ENCODE data around the gene CLSTN2. TPM values are rescaled to one million over a fixed set of nuclear protein-coding genes. Genes with fewer than 3 reads are reported as not detected.

CLSTN2 gene
- total RNA-seq, 1 experiment from 2014 or later = not detected

GRCh38 chr3:140219291-140219690 lies 284.3 kb downstream of the CLSTN2 start:
- CTCF ChIA-PET = no interaction called here
- no peak overlapping the region for H3K27ac ChIP-seq

GRCh38 chr3:140219923-140220452 lies 285.0 kb downstream of the CLSTN2 start:
- Histone ChIP-seq H3K4me1 (replicated peaks; ENCODE audit: insufficient read depth) (peaks cover 22% of the 10 kb centered on the region), H3K4me2 (0 out of 2 replicates have a peak overlapping the region, but pooled peaks have one; percentile 35), H2AFZ (no peak overlapping the region), H3K9me2 (ENCODE audit: insufficient read depth) (no peaks in the 10 kb centered on the region), H3K27ac (no peak overlapping the region), H3K79me2 (ENCODE audit: low read depth) (no peaks in the 10 kb centered on the region), H4K20me1 (ENCODE audit: insufficient read depth) (no peaks in the 10 kb centered on the region), H3F3A (ENCODE audit: insufficient read depth, low read depth) (peaks cover 10% of the 10 kb centered on the region; the same call in 1 of the 2 replicates), H3K4me3 (no peak overlapping the region), H3K9me3 (ENCODE audit: insufficient read depth, low read depth) (no peaks in the 10 kb centered on the region), H3K36me3 (ENCODE audit: low read depth) (no peaks in the 10 kb centered on the region), H3K27me3 (ENCODE audit: insufficient read depth, low read depth) (no peaks in the 10 kb centered on the region)
- intact Hi-C loops (cut with micrococcal nuclease; ENCODE audit: unreplicated experiment) = loop anchor here (5.0 kb wide), 1 partner anchor 307 kb away; no protein-coding TSS in a partner anchor
- no peak for DNase-seq
- CTCF ChIA-PET = no interaction called here
- no peak for TF ChIP-seq EZH2 (IDR thresholded peaks at IDR 0.05; ENCODE audit: low read depth)
- TF ChIP-seq CTCF (conservative IDR thresholded peaks at IDR 0.05) = no peak
- BruUV-seq (replicated peaks) = no TSS peak
- POLR2A ChIA-PET (ENCODE audit: unreplicated experiment) = no interaction called here

More at GRCh38 chr3:140219291-140219690, 284.3 kb downstream of the CLSTN2 start:
- POLR2A ChIA-PET (ENCODE audit: unreplicated experiment) = no interaction called here
- TF ChIP-seq EZH2 (IDR thresholded peaks at IDR 0.05; ENCODE audit: low read depth) (no peak), CTCF (conservative IDR thresholded peaks at IDR 0.05) (no peak)
- peaks cover 22% of the 10 kb centered on the region for H3K4me1 ChIP-seq (replicated peaks; ENCODE audit: insufficient read depth)
- no TSS peak for BruUV-seq (replicated peaks)
- peaks cover 10% of the 10 kb centered on the region; the same call in 1 of the 2 replicates for H3F3A ChIP-seq (ENCODE audit: insufficient read depth, low read depth)
- no peak overlapping the region for H2AFZ ChIP-seq
- DNase-seq = peak; percentile 46 to 60
- no peaks in the 10 kb centered on the region for H3K79me2 ChIP-seq (ENCODE audit: low read depth)
- no peaks in the 10 kb centered on the region for H3K9me2 ChIP-seq (ENCODE audit: insufficient read depth)
- intact Hi-C loops (cut with micrococcal nuclease; ENCODE audit: unreplicated experiment) = no loop called here
- no peaks in the 10 kb centered on the region for H3K36me3 ChIP-seq (ENCODE audit: low read depth)
- H3K4me2 ChIP-seq = peak overlapping the region; percentile 35
- H3K27me3 ChIP-seq (ENCODE audit: insufficient read depth, low read depth) = no peaks in the 10 kb centered on the region
- no peak overlapping the region for H3K4me3 ChIP-seq
- H4K20me1 ChIP-seq (ENCODE audit: insufficient read depth) = no peaks in the 10 kb centered on the region
- no peaks in the 10 kb centered on the region for H3K9me3 ChIP-seq (ENCODE audit: insufficient read depth, low read depth)

GRCh38 chr3:140223197-140223596 lies 288.2 kb downstream of the CLSTN2 start:
- CTCF ChIA-PET = no interaction called here

More at GRCh38 chr3:140223197-140223596, 288.2 kb downstream of the CLSTN2 start:
- no peak overlapping the region for H3K4me3 ChIP-seq
- no peaks in the 10 kb centered on the region for H4K20me1 ChIP-seq (ENCODE audit: insufficient read depth)
- H3K9me2 ChIP-seq (ENCODE audit: insufficient read depth) = no peaks in the 10 kb centered on the region
- H3K4me2 ChIP-seq = peak overlapping the region; percentile 29; the same call in 1 of the 2 replicates
- no peaks in the 10 kb centered on the region for H3K9me3 ChIP-seq (ENCODE audit: insufficient read depth, low read depth)
- no peaks in the 10 kb centered on the region for H3K27me3 ChIP-seq (ENCODE audit: insufficient read depth, low read depth)
- H3K36me3 ChIP-seq (ENCODE audit: low read depth) = no peaks in the 10 kb centered on the region
- H2AFZ ChIP-seq = no peak overlapping the region
- no TSS peak for BruUV-seq (replicated peaks)
- H3K79me2 ChIP-seq (ENCODE audit: low read depth) = no peaks in the 10 kb centered on the region
- TF ChIP-seq CTCF (conservative IDR thresholded peaks at IDR 0.05) (no peak), EZH2 (IDR thresholded peaks at IDR 0.05; ENCODE audit: low read depth) (no peak)
- H3F3A ChIP-seq (ENCODE audit: insufficient read depth, low read depth) = peaks cover 10% of the 10 kb centered on the region; the same call in 1 of the 2 replicates
- POLR2A ChIA-PET (ENCODE audit: unreplicated experiment) = interaction anchor here (0.7 kb wide), 1 partner anchor 679 kb away, joined by 5 read pairs; no protein-coding TSS in a partner anchor
- no peak for DNase-seq
- H3K27ac ChIP-seq = peak overlapping the region; percentile 21
- intact Hi-C loops (cut with micrococcal nuclease; ENCODE audit: unreplicated experiment) = loop anchor here (5.0 kb wide), 1 partner anchor 304 kb away; no protein-coding TSS in a partner anchor
- H3K4me1 ChIP-seq (replicated peaks; ENCODE audit: insufficient read depth) = peaks cover 22% of the 10 kb centered on the region

All from PC-9 (cell line).